Stimulated activated CD4-positive, alpha-beta T cell treated with anti-CD3 and anti-CD28 coated beads, Interleukin-12 subunit alpha, Interleukin-12 subunit beta, amount 100 ng/mL, for 4 hours (primary cell): ENCODE measurements around the gene FOXP1.

Experiments
- DNase-seq: peaks from one replicate; pipeline ENCODE4 v3.0.0-alpha.2; 2020

The FOXP1 gene

GRCh38 chr3:70926835-70927234, 656.7 kb downstream of the FOXP1 start:
- no peak for DNase-seq

DNA sequence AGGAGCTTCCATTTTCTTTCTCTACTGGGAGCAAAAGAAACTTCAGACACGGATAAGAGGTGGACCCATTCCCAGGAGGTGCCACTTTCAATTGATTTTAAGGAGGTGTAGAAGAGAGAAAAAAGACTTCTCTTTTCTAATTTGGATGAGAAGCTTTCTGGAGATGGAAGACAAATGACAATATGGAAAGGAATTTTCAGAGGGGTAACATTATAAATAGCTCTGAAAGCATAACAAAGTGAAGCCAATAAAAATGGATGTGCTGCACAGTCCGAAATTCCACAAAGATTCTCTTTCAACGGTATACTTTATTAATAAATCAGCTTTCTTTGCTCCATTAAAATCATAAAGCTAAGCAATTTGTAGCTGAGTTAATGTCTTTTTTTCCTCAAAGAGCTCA, 663.9 kb downstream of the FOXP1 start:
- no peak for DNase-seq

DNA sequence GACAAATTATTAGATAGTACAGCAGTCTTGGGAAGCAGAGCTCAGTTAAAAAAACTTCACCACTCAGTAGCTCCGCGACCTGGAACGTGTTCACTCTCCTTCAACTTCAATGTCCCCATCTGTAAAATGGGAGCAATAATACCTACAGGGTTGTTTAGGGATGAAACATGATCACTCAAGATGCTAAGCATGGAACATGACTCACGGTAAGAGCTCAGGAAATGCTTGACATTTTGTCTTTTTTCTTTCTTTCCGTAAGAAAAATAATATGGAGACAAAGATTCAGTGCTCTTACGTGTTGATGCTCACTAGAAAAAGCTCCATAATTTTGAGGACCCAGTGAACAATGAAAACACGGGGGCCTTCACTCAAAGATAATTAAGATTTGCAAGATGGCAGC, 664.4 kb downstream of the FOXP1 start:
- no peak for DNase-seq

GRCh38 chr3:70916375-70917055, 667.0 kb downstream of the FOXP1 start:
- no peak for DNase-seq

DNA sequence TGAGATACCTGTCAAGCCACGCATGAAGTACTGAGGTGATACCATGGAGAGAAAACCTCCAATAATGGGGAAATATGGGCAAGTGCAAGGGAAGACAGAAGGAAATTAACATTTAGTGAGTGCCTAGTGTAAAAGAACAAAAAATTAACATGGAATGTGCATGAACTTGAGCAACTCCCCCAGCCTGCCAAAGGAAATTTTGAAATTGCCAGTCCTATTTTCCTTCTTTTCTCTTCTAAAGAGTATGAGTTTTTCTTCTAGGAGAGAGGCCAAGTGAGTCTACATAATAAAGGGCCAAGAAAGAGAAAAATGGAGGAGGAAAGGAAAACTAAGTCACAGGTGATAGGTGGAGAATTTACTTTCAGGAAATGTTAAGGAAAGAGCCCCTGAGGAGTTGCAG, 668.7 kb downstream of the FOXP1 start:
- DNase-seq = no peak

GRCh38 chr3:70911719-70912118, 671.8 kb downstream of the FOXP1 start:
- no peak for DNase-seq

DNA sequence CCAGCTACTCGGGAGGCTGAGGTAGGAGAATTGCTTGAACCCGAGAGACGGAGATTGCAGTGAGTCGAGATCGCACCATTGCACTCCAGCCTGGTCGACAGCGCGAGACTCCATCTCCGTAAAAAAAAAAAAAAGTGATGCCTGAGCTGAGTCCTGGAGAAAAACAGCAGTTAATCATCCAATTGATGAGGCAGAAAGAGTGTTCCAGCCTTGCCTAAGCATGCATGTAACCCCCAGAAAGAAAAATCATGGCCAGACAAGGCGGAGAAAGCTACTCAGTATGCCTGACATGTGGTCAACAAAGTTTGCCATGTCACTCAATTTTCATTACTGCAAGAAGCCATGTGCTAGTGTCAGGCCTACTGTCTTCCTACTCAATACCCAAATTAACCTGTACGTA, 678.0 kb downstream of the FOXP1 start:
- no peak for DNase-seq
